GM23338 (cell line): Measurements from ENCODE around the gene PLEKHN1. TPM values are rescaled to one million over a fixed set of nuclear protein-coding genes. Genes with fewer than 3 reads are reported as not detected.

Experiments used
- ATAC-seq: fragments of 200-7000 bp; cut with Tn5 transposase; 3 replicates; pipeline ENCODE4 v1.9.1; 2020
- DNase-seq: peaks from one replicate; pipeline ENCODE4 v3.0.0-alpha.2; 2015; ENCODE audit warnings: low spot score
- H2AFZ ChIP-seq: fragments of 200-600 bp; sonication (generic); 2 replicates; pipeline ENCODE4 v1.8.0; 2016; ENCODE audit warnings: antibody characterized with exemption, mild to moderate bottlenecking, moderate library complexity
- H3F3A ChIP-seq: fragments of 200-600 bp; sonication (generic); replicated peaks from 2 replicates; pipeline ENCODE4 v1.8.0; 2017; ENCODE audit warnings: antibody characterized with exemption, mixed run types, low read depth
- H3K27ac ChIP-seq: fragments of 200-600 bp; sonication (generic); 2 replicates; pipeline ENCODE4 v1.6.1; 2016; ENCODE audit warnings: low read depth
- H3K27me3 ChIP-seq: fragments of 200-600 bp; sonication (generic); 2 replicates; pipeline ENCODE4 v1.8.0; 2016; ENCODE audit warnings: mild to moderate bottlenecking, mixed run types, moderate library complexity; ENCODE audit not compliant: insufficient read depth
- H3K36me3 ChIP-seq: fragments of 200-600 bp; sonication (generic); 2 replicates; pipeline ENCODE4 v1.8.0; 2016; ENCODE audit warnings: mild to moderate bottlenecking; ENCODE audit not compliant: insufficient read depth
- H3K4me1 ChIP-seq: fragments of 200-600 bp; sonication (generic); 2 replicates; pipeline ENCODE4 v1.8.0; 2016; ENCODE audit warnings: mild to moderate bottlenecking, moderate library complexity; ENCODE audit not compliant: insufficient read depth
- H3K4me2 ChIP-seq: fragments of 200-600 bp; sonication (generic); 2 replicates; pipeline ENCODE4 v1.7.1; 2017; ENCODE audit warnings: mixed run types
- H3K4me3 ChIP-seq: fragments of 200-600 bp; sonication (generic); 2 replicates; pipeline ENCODE4 v1.6.1; 2016; ENCODE audit warnings: mixed run types
- H3K79me2 ChIP-seq: fragments of 200-600 bp; sonication (generic); replicated peaks from 2 replicates; pipeline ENCODE4 v1.8.0; 2017; ENCODE audit warnings: mild to moderate bottlenecking; ENCODE audit not compliant: insufficient read depth
- H3K9me2 ChIP-seq: fragments of 200-600 bp; sonication (generic); 2 replicates; pipeline ENCODE4 v1.8.0; 2017; ENCODE audit not compliant: insufficient read depth
- H4K20me1 ChIP-seq: fragments of 200-600 bp; sonication (generic); replicated peaks from 2 replicates; pipeline ENCODE4 v1.8.0; 2017; ENCODE audit warnings: mild to moderate bottlenecking; ENCODE audit not compliant: insufficient read depth
- H3K27ac Mint-ChIP-seq: 2 replicates; pipeline ENCODE4 v1.8.0; 2020; ENCODE audit warnings: inconsistent platforms, mild to moderate bottlenecking, moderate library complexity, mixed read lengths
- H3K27me3 Mint-ChIP-seq: 3 replicates; pipeline ENCODE4 v1.8.0; 2022; ENCODE audit warnings: low read depth, mild to moderate bottlenecking, moderate library complexity, mixed read lengths, inconsistent platforms; ENCODE audit not compliant: insufficient read depth, poor library complexity
- H3K36me3 Mint-ChIP-seq: 3 replicates; pipeline ENCODE4 v1.8.0; 2021; ENCODE audit warnings: low read depth, mild to moderate bottlenecking, inconsistent platforms, moderate library complexity, mixed read lengths
- H3K4me1 Mint-ChIP-seq: 3 replicates; pipeline ENCODE4 v1.8.0; 2020; ENCODE audit warnings: mild to moderate bottlenecking, inconsistent platforms, mixed read lengths
- H3K4me3 Mint-ChIP-seq: 3 replicates; pipeline ENCODE4 v1.8.0; 2021; ENCODE audit warnings: moderate library complexity, mild to moderate bottlenecking, inconsistent platforms, mixed read lengths
- H3K9me3 Mint-ChIP-seq: 3 replicates; pipeline ENCODE4 v1.8.0; 2020; ENCODE audit warnings: moderate library complexity, mild to moderate bottlenecking, inconsistent platforms, mixed read lengths
- CREB1 ChIP-seq: fragments of 250-450 bp; sonication (Bioruptor Pico); IDR thresholded peaks from 2 replicates; pipeline ENCODE4 v1.5.0; 2020; ENCODE audit warnings: low read depth, mild to moderate bottlenecking, moderate library complexity
- EZH2 ChIP-seq: fragments of 200-600 bp; sonication (generic); IDR thresholded peaks from one replicate; pipeline ENCODE4 v1.8.0; 2017; ENCODE audit warnings: antibody characterized with exemption, mild to moderate bottlenecking, low read depth; ENCODE audit not compliant: unreplicated experiment
- EZH2phosphoT487 ChIP-seq: fragments of 200-600 bp; sonication (generic); IDR thresholded peaks from one replicate; pipeline ENCODE4 v1.8.1; 2018; ENCODE audit warnings: antibody characterized with exemption; ENCODE audit not compliant: unreplicated experiment
- JUNB ChIP-seq: IDR thresholded peaks from one replicate; pipeline ENCODE4 v1.6.1; 2016; ENCODE audit warnings: antibody characterized with exemption; ENCODE audit not compliant: unreplicated experiment
- NANOG ChIP-seq: IDR thresholded peaks from 2 replicates; pipeline ENCODE4 v1.6.1; 2016; ENCODE audit warnings: antibody characterized with exemption, borderline replicate concordance
- POLR2AphosphoS5 ChIP-seq: IDR thresholded peaks from 2 replicates; pipeline ENCODE4 v1.6.1; 2016; ENCODE audit warnings: antibody characterized with exemption, low read depth
- STAT1 ChIP-seq: IDR thresholded peaks from one replicate; pipeline ENCODE4 v1.6.1; 2016; ENCODE audit warnings: antibody characterized with exemption; ENCODE audit not compliant: unreplicated experiment
- ZNF114 ChIP-seq: fragments of 250-450 bp; sonication (Bioruptor Pico); IDR thresholded peaks from 2 replicates; pipeline ENCODE4 v1.5.0; 2020; ENCODE audit warnings: mild to moderate bottlenecking, moderate library complexity
- ZNF331 ChIP-seq: fragments of 250-450 bp; sonication (Bioruptor Pico); IDR thresholded peaks from 2 replicates; pipeline ENCODE4 v1.5.0; 2020; ENCODE audit warnings: low read depth, mild to moderate bottlenecking, moderate library complexity
- polyA plus RNA-seq: library from polyadenylated mRNA; unstranded; fragments of >200 nt; fragmentation: Nextera tagmentation; extraction: Ambion mirVana; gene quantifications from 2 replicates; pipeline ENCODE4 v1.2.1, GENCODE V29; 2016
- total RNA-seq: library from RNA; depleted of rRNA; stranded (reverse); fragments of >200 nt; shearing (Covaris generic); gene quantifications from 2 replicates; pipeline ENCODE4 v1.2.3, GENCODE V29; 2014
- TF ChIP-seq, protein P1 (sequence below): fragments of 250-450 bp; sonication (Bioruptor Pico); IDR thresholded peaks from 2 replicates; pipeline ENCODE4 v1.5.0; 2020; ENCODE audit warnings: mild to moderate bottlenecking, moderate library complexity
- TF ChIP-seq, protein P2 (sequence below): IDR thresholded peaks from 2 replicates; pipeline ENCODE4 v1.6.1; 2016; ENCODE audit warnings: antibody characterized with exemption
- TF ChIP-seq, protein P3 (sequence below), 2 experiments: fragments of 200-600 bp in 1 of 2; sonication (generic) in 1 of 2; conservative IDR thresholded peaks; 2 replicates each; pipeline versions ENCODE4 v1.5.1 to v1.6.1; 2016 to 2017; ENCODE audit warnings: antibody characterized with exemption in 2 of 2, low read depth in 2 of 2, mild to moderate bottlenecking in 2 of 2, moderate library complexity in 1 of 2
- TF ChIP-seq, protein P4 (sequence below): IDR thresholded peaks from one replicate; pipeline ENCODE4 v1.6.1; 2018; ENCODE audit warnings: antibody characterized with exemption; ENCODE audit not compliant: unreplicated experiment

The PLEKHN1 gene
- total and polyA plus RNA-seq, 2 experiments from 2014 or later = 1.4 to 3.3 TPM

DNA sequence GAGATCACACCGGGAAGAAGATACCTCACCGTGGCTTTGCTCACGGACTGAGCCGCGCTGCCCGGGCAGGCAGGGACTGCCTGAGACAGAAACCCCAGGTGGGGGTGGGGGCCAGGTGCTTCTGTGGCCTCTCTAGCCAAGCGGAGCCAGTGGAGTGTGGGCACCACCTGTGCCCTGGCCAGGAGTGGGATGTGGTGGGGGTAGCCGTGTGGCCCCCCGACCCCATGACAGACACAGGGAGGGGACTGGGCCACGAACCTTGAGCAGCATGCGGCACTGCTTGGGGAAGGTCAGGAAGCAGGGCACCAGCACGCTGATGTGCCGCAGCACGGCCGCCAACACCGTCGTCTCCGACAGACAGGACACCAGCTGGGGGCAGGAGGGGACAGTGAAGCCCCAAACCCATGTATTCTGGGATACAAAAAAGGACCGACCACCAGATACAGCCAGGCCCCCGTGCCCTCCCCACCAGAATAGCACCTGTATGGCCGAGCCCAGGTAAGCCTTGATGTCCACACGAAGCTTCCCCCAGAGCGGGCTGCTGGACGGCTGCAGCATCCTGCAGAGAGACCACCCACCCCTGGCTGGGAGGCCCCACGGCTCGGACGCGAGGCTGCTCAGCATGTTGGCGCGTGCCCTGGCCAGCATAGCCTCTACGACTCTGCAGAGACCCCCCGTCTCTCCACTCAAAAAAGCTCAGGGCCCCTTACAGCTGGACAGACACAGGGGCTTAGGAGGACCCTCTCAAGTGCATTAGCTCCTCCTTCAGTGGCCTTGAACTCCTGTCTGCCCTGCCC lies 12.6 kb upstream of the PLEKHN1 start:
- Mint-ChIP-seq H3K4me3 (no peak overlapping the region), H3K36me3 (peaks cover 70% of the 10 kb centered on the region), H3K27ac (no peak overlapping the region), H3K27me3 (peaks cover 17% of the 10 kb centered on the region), H3K4me1 (peaks cover 8% of the 10 kb centered on the region), H3K9me3 (no peaks in the 10 kb centered on the region; the same call in 2 of the 3 replicates)
- Histone ChIP-seq H3F3A (no peaks in the 10 kb centered on the region), H4K20me1 (peaks cover 4% of the 10 kb centered on the region; the same call in 1 of the 2 replicates), H3K4me1 (no peaks in the 10 kb centered on the region; the same call in 1 of the 2 replicates), H2AFZ (no peak overlapping the region), H3K9me2 (no peaks in the 10 kb centered on the region), H3K36me3 (peaks cover 25% of the 10 kb centered on the region), H3K27ac (no peak overlapping the region), H3K4me2 (no peak overlapping the region), H3K4me3 (no peak overlapping the region), H3K79me2 (peaks cover 15% of the 10 kb centered on the region), H3K27me3 (no peaks in the 10 kb centered on the region)
- ATAC-seq = no peak
- no peak for DNase-seq
- TF ChIP-seq ZNF114 (CRISPR knock-in tag) (no peak), NANOG (no peak), CREB1 (CRISPR knock-in tag) (no peak), JUNB (no peak), ZNF331 (no peak), EZH2phosphoT487 (no peak), STAT1 (no peak), EZH2 (no peak), POLR2AphosphoS5 (no peak)
- TF ChIP-seq, protein P1, sequence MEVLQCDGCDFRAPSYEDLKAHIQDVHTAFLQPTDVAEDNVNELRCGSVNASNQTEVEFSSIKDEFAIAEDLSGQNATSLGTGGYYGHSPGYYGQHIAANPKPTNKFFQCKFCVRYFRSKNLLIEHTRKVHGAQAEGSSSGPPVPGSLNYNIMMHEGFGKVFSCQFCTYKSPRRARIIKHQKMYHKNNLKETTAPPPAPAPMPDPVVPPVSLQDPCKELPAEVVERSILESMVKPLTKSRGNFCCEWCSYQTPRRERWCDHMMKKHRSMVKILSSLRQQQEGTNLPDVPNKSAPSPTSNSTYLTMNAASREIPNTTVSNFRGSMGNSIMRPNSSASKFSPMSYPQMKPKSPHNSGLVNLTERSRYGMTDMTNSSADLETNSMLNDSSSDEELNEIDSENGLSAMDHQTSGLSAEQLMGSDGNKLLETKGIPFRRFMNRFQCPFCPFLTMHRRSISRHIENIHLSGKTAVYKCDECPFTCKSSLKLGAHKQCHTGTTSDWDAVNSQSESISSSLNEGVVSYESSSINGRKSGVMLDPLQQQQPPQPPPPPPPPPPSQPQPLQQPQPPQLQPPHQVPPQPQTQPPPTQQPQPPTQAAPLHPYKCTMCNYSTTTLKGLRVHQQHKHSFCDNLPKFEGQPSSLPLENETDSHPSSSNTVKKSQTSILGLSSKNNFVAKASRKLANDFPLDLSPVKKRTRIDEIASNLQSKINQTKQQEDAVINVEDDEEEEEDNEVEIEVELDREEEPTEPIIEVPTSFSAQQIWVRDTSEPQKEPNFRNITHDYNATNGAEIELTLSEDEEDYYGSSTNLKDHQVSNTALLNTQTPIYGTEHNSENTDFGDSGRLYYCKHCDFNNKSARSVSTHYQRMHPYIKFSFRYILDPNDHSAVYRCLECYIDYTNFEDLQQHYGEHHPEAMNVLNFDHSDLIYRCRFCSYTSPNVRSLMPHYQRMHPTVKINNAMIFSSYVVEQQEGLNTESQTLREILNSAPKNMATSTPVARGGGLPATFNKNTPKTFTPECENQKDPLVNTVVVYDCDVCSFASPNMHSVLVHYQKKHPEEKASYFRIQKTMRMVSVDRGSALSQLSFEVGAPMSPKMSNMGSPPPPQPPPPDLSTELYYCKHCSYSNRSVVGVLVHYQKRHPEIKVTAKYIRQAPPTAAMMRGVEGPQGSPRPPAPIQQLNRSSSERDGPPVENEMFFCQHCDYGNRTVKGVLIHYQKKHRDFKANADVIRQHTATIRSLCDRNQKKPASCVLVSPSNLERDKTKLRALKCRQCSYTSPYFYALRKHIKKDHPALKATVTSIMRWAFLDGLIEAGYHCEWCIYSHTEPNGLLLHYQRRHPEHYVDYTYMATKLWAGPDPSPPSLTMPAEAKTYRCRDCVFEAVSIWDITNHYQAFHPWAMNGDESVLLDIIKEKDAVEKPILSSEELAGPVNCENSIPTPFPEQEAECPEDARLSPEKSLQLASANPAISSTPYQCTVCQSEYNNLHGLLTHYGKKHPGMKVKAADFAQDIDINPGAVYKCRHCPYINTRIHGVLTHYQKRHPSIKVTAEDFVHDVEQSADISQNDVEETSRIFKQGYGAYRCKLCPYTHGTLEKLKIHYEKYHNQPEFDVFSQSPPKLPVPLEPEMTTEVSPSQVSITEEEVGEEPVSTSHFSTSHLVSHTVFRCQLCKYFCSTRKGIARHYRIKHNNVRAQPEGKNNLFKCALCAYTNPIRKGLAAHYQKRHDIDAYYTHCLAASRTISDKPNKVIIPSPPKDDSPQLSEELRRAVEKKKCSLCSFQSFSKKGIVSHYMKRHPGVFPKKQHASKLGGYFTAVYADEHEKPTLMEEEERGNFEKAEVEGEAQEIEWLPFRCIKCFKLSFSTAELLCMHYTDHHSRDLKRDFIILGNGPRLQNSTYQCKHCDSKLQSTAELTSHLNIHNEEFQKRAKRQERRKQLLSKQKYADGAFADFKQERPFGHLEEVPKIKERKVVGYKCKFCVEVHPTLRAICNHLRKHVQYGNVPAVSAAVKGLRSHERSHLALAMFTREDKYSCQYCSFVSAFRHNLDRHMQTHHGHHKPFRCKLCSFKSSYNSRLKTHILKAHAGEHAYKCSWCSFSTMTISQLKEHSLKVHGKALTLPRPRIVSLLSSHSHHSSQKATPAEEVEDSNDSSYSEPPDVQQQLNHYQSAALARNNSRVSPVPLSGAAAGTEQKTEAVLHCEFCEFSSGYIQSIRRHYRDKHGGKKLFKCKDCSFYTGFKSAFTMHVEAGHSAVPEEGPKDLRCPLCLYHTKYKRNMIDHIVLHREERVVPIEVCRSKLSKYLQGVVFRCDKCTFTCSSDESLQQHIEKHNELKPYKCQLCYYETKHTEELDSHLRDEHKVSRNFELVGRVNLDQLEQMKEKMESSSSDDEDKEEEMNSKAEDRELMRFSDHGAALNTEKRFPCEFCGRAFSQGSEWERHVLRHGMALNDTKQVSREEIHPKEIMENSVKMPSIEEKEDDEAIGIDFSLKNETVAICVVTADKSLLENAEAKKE = no peak
- TF ChIP-seq, protein P2, sequence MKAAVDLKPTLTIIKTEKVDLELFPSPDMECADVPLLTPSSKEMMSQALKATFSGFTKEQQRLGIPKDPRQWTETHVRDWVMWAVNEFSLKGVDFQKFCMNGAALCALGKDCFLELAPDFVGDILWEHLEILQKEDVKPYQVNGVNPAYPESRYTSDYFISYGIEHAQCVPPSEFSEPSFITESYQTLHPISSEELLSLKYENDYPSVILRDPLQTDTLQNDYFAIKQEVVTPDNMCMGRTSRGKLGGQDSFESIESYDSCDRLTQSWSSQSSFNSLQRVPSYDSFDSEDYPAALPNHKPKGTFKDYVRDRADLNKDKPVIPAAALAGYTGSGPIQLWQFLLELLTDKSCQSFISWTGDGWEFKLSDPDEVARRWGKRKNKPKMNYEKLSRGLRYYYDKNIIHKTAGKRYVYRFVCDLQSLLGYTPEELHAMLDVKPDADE = no peak
- TF ChIP-seq, protein P3, sequence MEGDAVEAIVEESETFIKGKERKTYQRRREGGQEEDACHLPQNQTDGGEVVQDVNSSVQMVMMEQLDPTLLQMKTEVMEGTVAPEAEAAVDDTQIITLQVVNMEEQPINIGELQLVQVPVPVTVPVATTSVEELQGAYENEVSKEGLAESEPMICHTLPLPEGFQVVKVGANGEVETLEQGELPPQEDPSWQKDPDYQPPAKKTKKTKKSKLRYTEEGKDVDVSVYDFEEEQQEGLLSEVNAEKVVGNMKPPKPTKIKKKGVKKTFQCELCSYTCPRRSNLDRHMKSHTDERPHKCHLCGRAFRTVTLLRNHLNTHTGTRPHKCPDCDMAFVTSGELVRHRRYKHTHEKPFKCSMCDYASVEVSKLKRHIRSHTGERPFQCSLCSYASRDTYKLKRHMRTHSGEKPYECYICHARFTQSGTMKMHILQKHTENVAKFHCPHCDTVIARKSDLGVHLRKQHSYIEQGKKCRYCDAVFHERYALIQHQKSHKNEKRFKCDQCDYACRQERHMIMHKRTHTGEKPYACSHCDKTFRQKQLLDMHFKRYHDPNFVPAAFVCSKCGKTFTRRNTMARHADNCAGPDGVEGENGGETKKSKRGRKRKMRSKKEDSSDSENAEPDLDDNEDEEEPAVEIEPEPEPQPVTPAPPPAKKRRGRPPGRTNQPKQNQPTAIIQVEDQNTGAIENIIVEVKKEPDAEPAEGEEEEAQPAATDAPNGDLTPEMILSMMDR (conservative IDR thresholded peaks at IDR 0.05; ENCODE audit: low read depth in 2 of 2) = no peak
- TF ChIP-seq, protein P4, sequence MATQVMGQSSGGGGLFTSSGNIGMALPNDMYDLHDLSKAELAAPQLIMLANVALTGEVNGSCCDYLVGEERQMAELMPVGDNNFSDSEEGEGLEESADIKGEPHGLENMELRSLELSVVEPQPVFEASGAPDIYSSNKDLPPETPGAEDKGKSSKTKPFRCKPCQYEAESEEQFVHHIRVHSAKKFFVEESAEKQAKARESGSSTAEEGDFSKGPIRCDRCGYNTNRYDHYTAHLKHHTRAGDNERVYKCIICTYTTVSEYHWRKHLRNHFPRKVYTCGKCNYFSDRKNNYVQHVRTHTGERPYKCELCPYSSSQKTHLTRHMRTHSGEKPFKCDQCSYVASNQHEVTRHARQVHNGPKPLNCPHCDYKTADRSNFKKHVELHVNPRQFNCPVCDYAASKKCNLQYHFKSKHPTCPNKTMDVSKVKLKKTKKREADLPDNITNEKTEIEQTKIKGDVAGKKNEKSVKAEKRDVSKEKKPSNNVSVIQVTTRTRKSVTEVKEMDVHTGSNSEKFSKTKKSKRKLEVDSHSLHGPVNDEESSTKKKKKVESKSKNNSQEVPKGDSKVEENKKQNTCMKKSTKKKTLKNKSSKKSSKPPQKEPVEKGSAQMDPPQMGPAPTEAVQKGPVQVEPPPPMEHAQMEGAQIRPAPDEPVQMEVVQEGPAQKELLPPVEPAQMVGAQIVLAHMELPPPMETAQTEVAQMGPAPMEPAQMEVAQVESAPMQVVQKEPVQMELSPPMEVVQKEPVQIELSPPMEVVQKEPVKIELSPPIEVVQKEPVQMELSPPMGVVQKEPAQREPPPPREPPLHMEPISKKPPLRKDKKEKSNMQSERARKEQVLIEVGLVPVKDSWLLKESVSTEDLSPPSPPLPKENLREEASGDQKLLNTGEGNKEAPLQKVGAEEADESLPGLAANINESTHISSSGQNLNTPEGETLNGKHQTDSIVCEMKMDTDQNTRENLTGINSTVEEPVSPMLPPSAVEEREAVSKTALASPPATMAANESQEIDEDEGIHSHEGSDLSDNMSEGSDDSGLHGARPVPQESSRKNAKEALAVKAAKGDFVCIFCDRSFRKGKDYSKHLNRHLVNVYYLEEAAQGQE = no peak
